Measurements from ENCODE around the gene INSYN1. TPM values are rescaled to one million over a fixed set of nuclear protein-coding genes. Genes with fewer than 3 reads are reported as not detected.

INSYN1 gene
- total RNA-seq, 1 donor from 2014 or later = 12.7 TPM

DNA sequence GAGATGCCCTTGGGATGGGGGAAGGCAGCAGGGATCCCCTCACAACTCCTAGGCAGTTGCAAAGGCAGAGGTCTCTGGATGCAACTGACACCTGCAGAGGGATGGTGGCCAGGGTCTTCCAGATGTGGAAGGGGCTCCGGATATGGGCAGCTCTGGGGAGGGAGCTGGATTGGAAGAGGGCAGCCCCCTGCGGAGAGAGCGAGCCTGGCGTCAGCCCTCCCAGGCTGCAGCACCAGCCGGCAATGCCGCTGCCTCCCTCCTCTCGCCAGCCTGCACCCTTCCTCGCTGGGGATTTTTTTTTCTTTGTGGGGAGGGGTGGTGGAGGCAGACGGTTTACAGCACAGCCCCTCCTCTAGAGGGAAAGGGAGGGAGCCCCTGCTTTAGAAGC, 1.6 kb downstream of the INSYN1 start:
- peaks cover 27% of the 10 kb centered on the region for H3K4me1 Mint-ChIP-seq
- no peaks in the 10 kb centered on the region for H3K9me3 Mint-ChIP-seq
- DNase-seq (ENCODE audit: low spot score in 2 of 2, unreplicated experiment in 2 of 2) = no peak
- H3K4me3 Mint-ChIP-seq = peak overlapping the region; percentile 70
- TF ChIP-seq, protein P1, sequence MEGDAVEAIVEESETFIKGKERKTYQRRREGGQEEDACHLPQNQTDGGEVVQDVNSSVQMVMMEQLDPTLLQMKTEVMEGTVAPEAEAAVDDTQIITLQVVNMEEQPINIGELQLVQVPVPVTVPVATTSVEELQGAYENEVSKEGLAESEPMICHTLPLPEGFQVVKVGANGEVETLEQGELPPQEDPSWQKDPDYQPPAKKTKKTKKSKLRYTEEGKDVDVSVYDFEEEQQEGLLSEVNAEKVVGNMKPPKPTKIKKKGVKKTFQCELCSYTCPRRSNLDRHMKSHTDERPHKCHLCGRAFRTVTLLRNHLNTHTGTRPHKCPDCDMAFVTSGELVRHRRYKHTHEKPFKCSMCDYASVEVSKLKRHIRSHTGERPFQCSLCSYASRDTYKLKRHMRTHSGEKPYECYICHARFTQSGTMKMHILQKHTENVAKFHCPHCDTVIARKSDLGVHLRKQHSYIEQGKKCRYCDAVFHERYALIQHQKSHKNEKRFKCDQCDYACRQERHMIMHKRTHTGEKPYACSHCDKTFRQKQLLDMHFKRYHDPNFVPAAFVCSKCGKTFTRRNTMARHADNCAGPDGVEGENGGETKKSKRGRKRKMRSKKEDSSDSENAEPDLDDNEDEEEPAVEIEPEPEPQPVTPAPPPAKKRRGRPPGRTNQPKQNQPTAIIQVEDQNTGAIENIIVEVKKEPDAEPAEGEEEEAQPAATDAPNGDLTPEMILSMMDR (IDR thresholded peaks at IDR 0.05; ENCODE audit: unreplicated experiment) = no peak
- H3K27me3 Mint-ChIP-seq (ENCODE audit: low read depth) = peaks cover 42% of the 10 kb centered on the region
- H3K36me3 Mint-ChIP-seq = no peaks in the 10 kb centered on the region
- no peak overlapping the region for H3K27ac Mint-ChIP-seq

DNA sequence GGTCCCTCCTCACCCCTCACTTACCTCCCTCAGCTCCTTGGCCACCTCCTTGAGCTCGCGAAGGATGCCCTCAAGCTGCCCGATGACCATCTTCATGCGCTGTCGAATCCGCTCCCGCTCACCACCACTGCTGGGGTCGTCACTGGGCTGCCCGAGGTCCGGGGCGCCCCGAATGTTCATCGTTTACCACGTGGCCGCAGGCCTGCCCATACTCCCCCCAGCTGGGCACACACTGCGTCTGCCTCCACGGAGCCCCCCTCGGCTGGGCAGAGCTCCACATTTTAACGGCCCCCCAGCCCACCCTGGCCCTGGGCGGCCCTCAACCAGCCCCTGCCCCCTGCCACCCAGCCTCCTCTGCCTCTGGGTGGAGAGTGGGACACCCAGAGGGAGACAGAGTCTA, 2.2 kb downstream of the INSYN1 start:
- peak overlapping the region; percentile 70 for H3K4me3 Mint-ChIP-seq
- no peaks in the 10 kb centered on the region for H3K9me3 Mint-ChIP-seq
- peaks cover 33% of the 10 kb centered on the region for H3K4me1 Mint-ChIP-seq
- TF ChIP-seq, protein P1 (IDR thresholded peaks at IDR 0.05; ENCODE audit: unreplicated experiment) = no peak
- DNase-seq (ENCODE audit: low spot score in 2 of 2, unreplicated experiment in 2 of 2) = no peak
- no peak overlapping the region for H3K27ac Mint-ChIP-seq
- H3K27me3 Mint-ChIP-seq (ENCODE audit: low read depth) = peaks cover 39% of the 10 kb centered on the region
- no peaks in the 10 kb centered on the region for H3K36me3 Mint-ChIP-seq

DNA sequence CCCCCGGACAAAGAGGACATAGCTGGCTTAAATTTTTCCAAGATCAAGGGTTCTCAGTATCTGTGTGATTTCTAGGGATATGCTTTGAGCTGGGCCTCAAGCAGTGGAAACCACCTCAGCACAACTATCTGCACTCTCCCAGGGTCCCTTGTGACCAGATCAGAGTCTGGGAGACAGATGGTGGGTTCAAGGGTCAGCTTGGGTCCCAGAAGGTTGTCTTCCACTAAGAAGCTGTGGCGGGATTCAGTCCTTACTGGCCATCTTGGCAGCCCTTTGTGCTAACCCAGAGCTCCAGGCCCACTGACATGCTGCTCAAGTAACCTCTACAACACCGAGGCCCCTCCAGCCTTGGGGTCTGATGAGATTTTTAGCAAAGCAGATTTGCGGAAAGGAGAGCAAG, 2.7 kb downstream of the INSYN1 start:
- TF ChIP-seq, protein P1 (IDR thresholded peaks at IDR 0.05; ENCODE audit: unreplicated experiment) = no peak
- Mint-ChIP-seq H3K4me3 (peak overlapping the region; percentile 70), H3K27me3 (ENCODE audit: low read depth) (peaks cover 34% of the 10 kb centered on the region), H3K36me3 (no peaks in the 10 kb centered on the region), H3K27ac (no peak overlapping the region), H3K4me1 (peaks cover 31% of the 10 kb centered on the region), H3K9me3 (no peaks in the 10 kb centered on the region)
- no peak for DNase-seq (ENCODE audit: low spot score in 2 of 2, unreplicated experiment in 2 of 2)

DNA sequence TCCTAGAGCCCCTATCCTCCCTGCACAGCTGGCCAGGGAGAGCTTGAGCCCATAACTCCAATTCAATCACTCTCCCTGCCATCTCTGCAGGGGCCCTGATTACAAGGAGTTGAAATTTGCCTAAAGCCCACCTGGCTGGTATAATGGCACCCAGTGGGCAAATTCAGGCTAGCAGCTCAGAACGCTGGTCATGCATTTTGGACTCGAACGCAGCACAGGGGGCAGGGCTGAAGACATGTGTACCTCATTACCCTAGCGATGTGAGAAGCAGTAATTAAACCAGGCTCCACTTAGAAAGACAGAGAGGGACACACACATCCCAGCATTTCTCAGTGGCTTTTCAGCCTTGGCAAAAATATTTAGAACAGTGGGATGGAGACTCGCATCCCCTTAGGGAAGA, 3.2 kb downstream of the INSYN1 start:
- H3K27me3 Mint-ChIP-seq (ENCODE audit: low read depth) = peaks cover 33% of the 10 kb centered on the region
- H3K27ac Mint-ChIP-seq = no peak overlapping the region
- H3K4me1 Mint-ChIP-seq = peaks cover 33% of the 10 kb centered on the region

DNA sequence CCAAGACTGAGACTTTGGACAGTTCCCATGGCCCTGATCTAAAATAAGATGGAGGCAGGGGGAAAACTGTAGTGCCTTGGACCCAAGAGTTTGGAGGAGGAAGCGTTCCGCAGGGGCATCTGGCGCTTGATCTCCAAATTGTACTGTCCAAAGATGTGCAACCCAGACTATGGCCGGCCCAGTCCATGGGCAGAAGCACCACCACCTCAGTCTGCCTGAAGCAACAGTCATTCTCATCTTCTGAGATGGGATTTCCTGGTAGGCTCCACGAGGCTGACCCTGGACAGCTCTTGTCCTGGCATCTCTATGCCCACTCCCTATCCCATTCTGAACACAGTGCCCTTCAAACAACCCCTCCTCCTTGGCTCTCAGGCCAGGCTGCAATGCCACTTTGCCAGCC, 3.6 kb downstream of the INSYN1 start:
- H3K27ac Mint-ChIP-seq = no peak overlapping the region
- TF ChIP-seq, protein P1 (IDR thresholded peaks at IDR 0.05; ENCODE audit: unreplicated experiment) = no peak
- H3K4me1 Mint-ChIP-seq = peaks cover 31% of the 10 kb centered on the region
- no peak overlapping the region for H3K4me3 Mint-ChIP-seq
- no peaks in the 10 kb centered on the region for H3K9me3 Mint-ChIP-seq
- peaks cover 31% of the 10 kb centered on the region for H3K27me3 Mint-ChIP-seq (ENCODE audit: low read depth)
- no peaks in the 10 kb centered on the region for H3K36me3 Mint-ChIP-seq
- DNase-seq (ENCODE audit: low spot score in 2 of 2, unreplicated experiment in 2 of 2) = no peak

More for the DNA sequence above, 3.2 kb downstream of the INSYN1 start:
- Mint-ChIP-seq H3K4me3 (no peak overlapping the region), H3K9me3 (no peaks in the 10 kb centered on the region), H3K36me3 (no peaks in the 10 kb centered on the region)
- TF ChIP-seq, protein P1 (IDR thresholded peaks at IDR 0.05; ENCODE audit: unreplicated experiment) = no peak
- DNase-seq (ENCODE audit: low spot score in 2 of 2, unreplicated experiment in 2 of 2) = no peak

DNA sequence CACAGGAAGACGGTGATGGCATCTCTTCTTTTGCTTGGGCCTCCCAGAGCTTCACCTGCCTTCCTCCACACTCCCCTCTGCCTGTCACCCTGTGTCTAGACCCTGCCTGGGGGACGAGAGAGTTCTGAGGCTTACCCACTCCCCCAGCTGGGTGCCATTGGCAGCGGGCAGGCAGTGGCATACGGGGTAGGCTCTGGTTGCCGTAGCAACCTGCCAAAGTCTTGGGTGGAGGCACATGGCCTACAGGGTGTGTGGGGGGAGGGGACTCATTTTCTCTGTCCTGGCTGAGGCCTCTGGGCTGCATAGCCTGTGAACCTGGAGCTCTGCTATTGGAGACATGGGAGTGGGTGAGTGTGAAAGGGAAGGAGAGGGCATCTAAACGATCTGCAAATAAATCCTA, 4.4 kb downstream of the INSYN1 start:
- Mint-ChIP-seq H3K9me3 (no peaks in the 10 kb centered on the region), H3K4me3 (no peak overlapping the region), H3K27ac (no peak overlapping the region)

More for the DNA sequence above, 4.4 kb downstream of the INSYN1 start:
- TF ChIP-seq, protein P1 (IDR thresholded peaks at IDR 0.05; ENCODE audit: unreplicated experiment) = no peak
- Mint-ChIP-seq H3K36me3 (no peaks in the 10 kb centered on the region), H3K4me1 (peaks cover 23% of the 10 kb centered on the region), H3K27me3 (ENCODE audit: low read depth) (peaks cover 29% of the 10 kb centered on the region)
- DNase-seq (ENCODE audit: low spot score in 2 of 2, unreplicated experiment in 2 of 2) = no peak
